GM12891 (cell line): ENCODE results near the gene RPH3AL.

Experiments used
- DNase-seq: peaks from one replicate; pipeline ENCODE4 v3.0.0; 2011; ENCODE audit warnings: low spot score; ENCODE audit not compliant: insufficient read length
- FAIRE-seq: peaks from 2 replicates; lab custom pipeline; 2011; peaks lifted over from hg19 to GRCh38; lab: Jason Lieb, UNC
- PAX5 ChIP-seq: IDR thresholded peaks from 2 replicates; pipeline ENCODE4 v1.6.1; 2011; ENCODE audit warnings: low read length, moderate library complexity, mild to moderate bottlenecking; ENCODE audit not compliant: insufficient read depth, severe bottlenecking
- POLR2A ChIP-seq: IDR thresholded peaks from 2 replicates; pipeline ENCODE4 v1.6.1; 2011; ENCODE audit warnings: low read depth, low read length, control low read depth
- POLR2AphosphoS5 ChIP-seq: IDR thresholded peaks from 2 replicates; pipeline ENCODE4 v1.6.1; 2011; ENCODE audit warnings: low read depth, low read length, control low read depth
- POU2F2 ChIP-seq: IDR thresholded peaks from 2 replicates; pipeline ENCODE4 v1.6.1; 2011; ENCODE audit warnings: low read depth, mild to moderate bottlenecking, control low read depth, low read length, moderate library complexity
- SPI1 ChIP-seq: IDR thresholded peaks from 2 replicates; pipeline ENCODE4 v1.6.1; 2011; ENCODE audit warnings: low read depth, low read length, control low read depth
- TAF1 ChIP-seq: IDR thresholded peaks from 2 replicates; pipeline ENCODE4 v1.6.1; 2011; ENCODE audit warnings: low read depth, low read length, control low read depth

RPH3AL gene

GRCh38 chr17:353213-353837 is 718 bp upstream of the RPH3AL start:
- DNase-seq (no peak), FAIRE-seq (no peak)
- TF ChIP-seq POU2F2 = no peak
- TF ChIP-seq POLR2A = no peak
- no peak for TF ChIP-seq POLR2AphosphoS5
- no peak for TF ChIP-seq SPI1
- TF ChIP-seq TAF1 = no peak
- no peak for TF ChIP-seq PAX5

DNA sequence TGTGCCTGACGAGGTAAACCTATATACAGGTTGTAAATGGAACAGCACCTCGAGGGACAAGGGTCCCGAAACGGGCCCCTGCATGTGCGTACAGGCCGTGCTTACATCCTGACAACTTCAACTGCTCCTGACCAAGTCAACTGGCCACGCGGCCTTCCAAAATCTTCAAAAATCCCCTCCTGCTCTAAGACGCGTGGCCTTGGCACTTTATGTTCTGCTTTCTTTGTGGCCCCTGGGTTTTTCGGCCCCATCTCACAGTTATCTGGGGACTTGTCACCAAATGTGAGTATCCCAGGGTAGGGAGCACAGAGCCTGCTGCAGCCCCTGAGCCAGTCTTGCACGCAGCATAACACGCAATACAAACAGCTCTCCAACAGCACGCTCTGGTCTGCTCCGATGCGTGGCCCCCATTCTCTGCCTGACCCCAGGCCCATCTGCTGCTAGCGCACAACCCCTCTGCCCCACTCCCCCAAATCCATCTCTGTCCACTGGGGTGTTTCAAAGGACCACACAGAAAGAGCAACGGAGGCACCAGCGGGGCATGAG is 659 bp downstream of the RPH3AL start:
- DNase-seq (no peak), FAIRE-seq (no peak)
- no peak for TF ChIP-seq POLR2AphosphoS5
- TF ChIP-seq POLR2A = no peak
- no peak for TF ChIP-seq TAF1
- TF ChIP-seq SPI1 = no peak
- TF ChIP-seq PAX5 = no peak
- TF ChIP-seq POU2F2 = no peak

GRCh38 chr17:351449-351738 is 1.2 kb downstream of the RPH3AL start:
- DNase-seq (no peak), FAIRE-seq (no peak)
- TF ChIP-seq POU2F2 (no peak), POLR2A (no peak)

DNA sequence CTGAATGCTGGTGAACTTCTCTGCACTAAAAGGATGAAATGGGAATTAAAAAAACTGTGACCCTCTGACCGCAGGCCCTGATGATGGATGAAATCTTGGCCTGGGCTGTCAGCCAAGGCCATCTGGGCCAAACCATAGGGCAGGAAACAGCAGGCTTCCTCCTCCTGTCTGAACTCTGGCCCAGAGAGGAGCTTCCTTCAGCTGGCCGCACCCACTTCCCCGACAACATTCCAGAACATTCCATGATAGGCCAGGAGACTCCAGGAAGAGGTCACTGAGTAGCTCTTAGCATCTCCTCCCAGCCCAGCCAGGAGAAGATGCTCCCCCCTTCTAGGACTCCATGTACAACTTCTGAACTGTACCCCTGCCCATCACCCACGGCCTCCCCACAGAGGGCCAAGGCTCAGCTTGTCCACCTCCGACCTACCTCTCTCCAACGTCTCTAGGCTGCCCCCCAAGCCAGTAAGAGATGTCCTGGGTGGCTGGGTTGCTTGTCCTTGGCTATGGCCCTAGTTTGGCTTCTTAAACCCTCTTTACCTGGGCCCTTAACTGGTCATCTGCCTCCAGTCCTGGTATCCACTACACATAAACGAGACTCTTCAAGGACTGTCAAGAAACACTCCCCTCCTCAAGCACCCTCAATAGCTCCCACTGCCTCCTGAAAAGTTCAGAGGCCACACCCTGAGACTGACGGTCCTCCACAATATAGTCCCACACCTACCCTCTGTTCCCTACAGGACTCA is 1.7 kb downstream of the RPH3AL start:
- DNase-seq = no peak
- no peak for TF ChIP-seq SPI1
- TF ChIP-seq POLR2AphosphoS5 = no peak
- TF ChIP-seq POLR2A = no peak
- TF ChIP-seq POU2F2 = no peak
- no peak for TF ChIP-seq PAX5
- no peak for TF ChIP-seq TAF1
- FAIRE-seq = no peak

GRCh38 chr17:349666-350065 is 2.9 kb downstream of the RPH3AL start:
- DNase-seq = no peak
- no peak for TF ChIP-seq PAX5
- no peak for TF ChIP-seq SPI1
- TF ChIP-seq POLR2AphosphoS5 = no peak
- no peak for FAIRE-seq

- TF ChIP-seq POLR2AphosphoS5 (no peak), PAX5 (no peak), TAF1 (no peak), POLR2A (no peak), POU2F2 (no peak), SPI1 (no peak)
- FAIRE-seq (no peak), DNase-seq (no peak)
These were observed 3.7 kb downstream of the RPH3AL start for GRCh38 chr17:348692-349425.

GRCh38 chr17:348012-348411 is 4.6 kb downstream of the RPH3AL start:
- no peak for TF ChIP-seq PAX5
- no peak for TF ChIP-seq POU2F2
- no peak for TF ChIP-seq POLR2A
- no peak for TF ChIP-seq SPI1
- DNase-seq = no peak
- FAIRE-seq = no peak

DNA sequence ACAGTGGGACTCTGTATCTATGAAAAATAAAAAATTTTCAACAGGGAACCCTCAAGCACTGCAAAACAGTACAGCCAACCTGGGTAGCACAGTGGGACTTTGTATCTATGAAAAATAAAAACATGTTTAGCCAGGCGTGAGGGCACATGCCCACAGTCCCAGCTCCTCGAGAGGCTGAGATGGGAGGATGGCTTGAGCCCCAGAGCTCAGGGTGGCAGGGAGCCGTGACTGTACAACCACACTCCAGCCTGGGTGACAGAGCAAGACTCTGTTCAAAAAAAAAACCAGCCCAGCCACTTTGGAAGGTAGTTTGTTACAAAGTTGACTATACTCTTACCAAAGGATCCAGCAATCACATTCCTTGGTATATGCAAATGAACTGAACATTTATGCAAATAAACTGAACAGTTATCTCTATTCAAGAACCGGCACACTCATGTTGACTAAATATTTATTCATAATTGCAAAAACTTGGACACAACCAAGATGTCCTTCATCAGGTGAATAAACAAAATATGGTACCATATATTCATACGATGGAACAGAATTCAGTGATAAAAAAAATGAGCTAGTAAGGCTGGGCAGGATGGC is 5.2 kb downstream of the RPH3AL start:
- TF ChIP-seq POLR2AphosphoS5 (no peak), POU2F2 (no peak), PAX5 (no peak), TAF1 (no peak), POLR2A (no peak), SPI1 (no peak)
- FAIRE-seq (no peak), DNase-seq (no peak)

- DNase-seq = no peak
- no peak for TF ChIP-seq SPI1
- TF ChIP-seq POLR2AphosphoS5 = no peak
- no peak for TF ChIP-seq POU2F2
- TF ChIP-seq PAX5 = no peak
- no peak for TF ChIP-seq TAF1
- no peak for TF ChIP-seq POLR2A
- no peak for FAIRE-seq
These were observed 6.4 kb downstream of the RPH3AL start for GRCh38 chr17:345992-346785.

- no peak for DNase-seq
- TF ChIP-seq SPI1 (no peak), POLR2A (no peak), POLR2AphosphoS5 (no peak), TAF1 (no peak), POU2F2 (no peak), PAX5 (no peak)
- no peak for FAIRE-seq
These were observed 7.3 kb downstream of the RPH3AL start for GRCh38 chr17:345261-345660.
